Endothelial cell (in vitro differentiated cells): ENCODE measurements around the gene TGIF1. TPM values are rescaled to one million over a fixed set of nuclear protein-coding genes. Genes with fewer than 3 reads are reported as not detected.
A peak's percentile ranks its signal among the peaks of the same experiment; 100 is the strongest.
"Not testable (repeated sequence)": the region's sequence is repeated elsewhere in the genome, so short reads cannot be mapped to it uniquely, and the experiment has no call there.

Experiments
- DNase-seq: peaks from one replicate; pipeline ENCODE4 v3.0.0; 2021; ENCODE audit warnings: low spot score
- H3K27ac Mint-ChIP-seq: one replicate; pipeline ENCODE4 v1.8.0; 2021; ENCODE audit warnings: mixed read lengths, inconsistent platforms; ENCODE audit not compliant: unreplicated experiment
- H3K27me3 Mint-ChIP-seq: one replicate; pipeline ENCODE4 v1.8.0; 2021; ENCODE audit warnings: mild to moderate bottlenecking, moderate library complexity, mixed read lengths, inconsistent platforms; ENCODE audit not compliant: unreplicated experiment
- H3K36me3 Mint-ChIP-seq: one replicate; pipeline ENCODE4 v1.8.0; 2021; ENCODE audit warnings: mild to moderate bottlenecking, low read depth, mixed read lengths, inconsistent platforms; ENCODE audit not compliant: unreplicated experiment
- H3K4me1 Mint-ChIP-seq: one replicate; pipeline ENCODE4 v1.8.0; 2021; ENCODE audit warnings: mild to moderate bottlenecking, mixed read lengths, inconsistent platforms; ENCODE audit not compliant: unreplicated experiment
- H3K4me3 Mint-ChIP-seq: one replicate; pipeline ENCODE4 v1.8.0; 2021; ENCODE audit warnings: mild to moderate bottlenecking, mixed read lengths, inconsistent platforms; ENCODE audit not compliant: unreplicated experiment
- H3K9me3 Mint-ChIP-seq: one replicate; pipeline ENCODE4 v1.8.0; 2021; ENCODE audit warnings: mixed read lengths, inconsistent platforms; ENCODE audit not compliant: unreplicated experiment
- total RNA-seq: library from RNA; stranded (reverse); fragmentation: NEBNext Ultra II Directional; extraction: Animal tissue kit (Norgen Biotek cat#: 25700); gene quantifications from one replicate; pipeline ENCODE4 v1.2.1, GENCODE V29; 2021; ENCODE audit not compliant: unreplicated experiment
- TF ChIP-seq, protein P1 (sequence below): fragments of 200-600 bp; sonication (generic); IDR thresholded peaks from one replicate; pipeline ENCODE4 v1.5.0; 2021; ENCODE audit warnings: antibody characterized with exemption; ENCODE audit not compliant: unreplicated experiment

The TGIF1 gene
- total RNA-seq, 1 donor from 2014 or later: 72.5 TPM

DNA sequence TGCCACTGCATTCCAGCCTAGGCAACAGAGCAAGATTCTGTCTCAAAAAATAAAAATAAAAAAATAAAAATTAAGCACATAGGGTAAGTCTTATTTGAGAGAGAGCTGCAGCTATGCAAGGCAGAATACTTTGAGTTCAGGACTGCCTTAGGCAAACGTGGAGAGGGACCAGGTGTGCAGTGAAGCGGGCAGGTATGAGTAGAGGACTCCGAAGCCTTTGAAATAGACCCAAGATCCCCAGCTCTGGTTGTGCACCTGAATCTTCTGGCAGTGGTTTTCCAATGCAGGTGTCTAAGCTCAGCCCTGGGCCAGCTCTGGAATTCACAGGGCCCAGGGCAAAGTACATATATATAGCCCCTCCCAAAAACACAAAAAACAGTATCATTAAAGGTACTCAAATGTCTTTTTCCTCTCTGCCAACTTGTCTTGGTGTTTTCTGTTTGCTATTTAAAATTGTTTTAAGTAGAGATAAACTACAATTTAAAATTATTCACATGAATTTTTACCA, 21.2 kb downstream of the TGIF1 start:
- no peak for DNase-seq
- Mint-ChIP-seq H3K4me1 (peaks cover 32% of the 10 kb centered on the region), H3K27ac (no peak overlapping the region), H3K27me3 (no peaks in the 10 kb centered on the region), H3K9me3 (peaks cover 3% of the 10 kb centered on the region), H3K36me3 (peaks cover 20% of the 10 kb centered on the region), H3K4me3 (no peak overlapping the region)
- TF ChIP-seq, protein P1, sequence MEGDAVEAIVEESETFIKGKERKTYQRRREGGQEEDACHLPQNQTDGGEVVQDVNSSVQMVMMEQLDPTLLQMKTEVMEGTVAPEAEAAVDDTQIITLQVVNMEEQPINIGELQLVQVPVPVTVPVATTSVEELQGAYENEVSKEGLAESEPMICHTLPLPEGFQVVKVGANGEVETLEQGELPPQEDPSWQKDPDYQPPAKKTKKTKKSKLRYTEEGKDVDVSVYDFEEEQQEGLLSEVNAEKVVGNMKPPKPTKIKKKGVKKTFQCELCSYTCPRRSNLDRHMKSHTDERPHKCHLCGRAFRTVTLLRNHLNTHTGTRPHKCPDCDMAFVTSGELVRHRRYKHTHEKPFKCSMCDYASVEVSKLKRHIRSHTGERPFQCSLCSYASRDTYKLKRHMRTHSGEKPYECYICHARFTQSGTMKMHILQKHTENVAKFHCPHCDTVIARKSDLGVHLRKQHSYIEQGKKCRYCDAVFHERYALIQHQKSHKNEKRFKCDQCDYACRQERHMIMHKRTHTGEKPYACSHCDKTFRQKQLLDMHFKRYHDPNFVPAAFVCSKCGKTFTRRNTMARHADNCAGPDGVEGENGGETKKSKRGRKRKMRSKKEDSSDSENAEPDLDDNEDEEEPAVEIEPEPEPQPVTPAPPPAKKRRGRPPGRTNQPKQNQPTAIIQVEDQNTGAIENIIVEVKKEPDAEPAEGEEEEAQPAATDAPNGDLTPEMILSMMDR: no peak

DNA sequence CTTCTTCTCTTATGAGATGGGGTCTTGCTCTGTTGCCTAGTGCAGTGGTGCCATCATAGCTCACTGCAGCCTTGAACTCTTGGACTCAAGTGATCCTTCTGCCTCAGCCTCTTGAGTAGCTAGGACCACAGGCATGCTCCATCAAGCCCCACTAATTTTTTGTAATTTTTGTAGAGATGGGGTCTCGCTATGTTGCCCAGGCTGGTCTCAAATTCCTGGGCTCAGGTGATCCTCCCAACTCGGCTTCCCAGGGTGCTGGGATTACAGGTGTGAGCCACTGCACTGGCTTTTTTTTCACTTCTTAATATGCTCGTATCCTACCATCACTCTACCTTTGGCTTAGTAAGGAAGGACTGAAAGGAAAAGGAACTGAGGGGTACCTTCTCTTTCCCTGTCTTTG, 22.1 kb downstream of the TGIF1 start:
- peaks cover 20% of the 10 kb centered on the region for H3K36me3 Mint-ChIP-seq
- not testable (repeated sequence) for H3K27me3 Mint-ChIP-seq, H3K9me3 Mint-ChIP-seq, DNase-seq, H3K4me3 Mint-ChIP-seq, H3K27ac Mint-ChIP-seq
- H3K4me1 Mint-ChIP-seq: peaks cover 23% of the 10 kb centered on the region

GRCh38 chr18:3472681-3473544, 22.9 kb downstream of the TGIF1 start:
- no peak for DNase-seq
- Mint-ChIP-seq H3K9me3 (peaks cover 3% of the 10 kb centered on the region), H3K4me3 (no peak overlapping the region), H3K36me3 (peaks cover 20% of the 10 kb centered on the region), H3K4me1 (peaks cover 20% of the 10 kb centered on the region), H3K27me3 (peaks cover 1% of the 10 kb centered on the region), H3K27ac (no peak overlapping the region)
- TF ChIP-seq, protein P1: no peak

DNA sequence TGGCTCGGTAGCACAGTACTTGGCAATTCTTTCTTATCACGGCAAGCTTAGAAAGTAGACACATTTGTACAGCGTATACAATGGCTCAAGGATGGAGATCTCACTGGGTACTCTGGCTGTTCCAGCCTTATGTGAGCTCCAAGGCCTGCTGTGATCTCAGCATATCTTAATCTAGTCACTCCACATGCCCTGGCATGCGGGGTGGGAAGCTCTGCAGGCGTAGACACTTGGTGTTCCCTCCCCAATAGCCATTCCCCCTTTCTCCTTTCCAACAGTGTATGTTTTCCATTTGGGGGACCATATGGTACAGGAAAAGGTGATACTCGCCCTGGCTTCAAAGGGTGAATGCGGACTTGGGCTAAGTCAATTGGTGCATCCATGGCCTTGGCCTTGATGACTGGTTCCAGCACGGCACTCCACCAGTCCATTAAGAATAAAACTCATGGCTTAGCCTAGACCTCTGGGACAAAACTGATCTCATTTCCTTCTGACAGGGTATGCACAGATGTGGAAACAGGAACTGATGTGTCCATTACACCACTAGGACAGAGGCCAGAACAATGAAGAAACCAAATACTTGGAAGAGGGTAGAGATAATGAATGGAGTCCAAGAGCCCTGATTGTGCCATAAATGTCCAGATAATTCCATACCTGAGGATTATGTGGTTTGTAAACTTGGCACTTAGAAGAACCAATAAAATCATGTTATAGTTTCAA, 28.4 kb downstream of the TGIF1 start:
- no peak for DNase-seq
- Mint-ChIP-seq H3K4me3 (peak overlapping the region; percentile 25), H3K4me1 (peaks cover 8% of the 10 kb centered on the region), H3K27me3 (peaks cover 5% of the 10 kb centered on the region), H3K36me3 (peaks cover 22% of the 10 kb centered on the region), H3K9me3 (peaks cover 3% of the 10 kb centered on the region), H3K27ac (peak overlapping the region; percentile 59)
- TF ChIP-seq, protein P1: no peak

GRCh38 chr18:3479978-3480509, 30.1 kb downstream of the TGIF1 start:
- DNase-seq: no peak
- Mint-ChIP-seq H3K36me3 (peaks cover 7% of the 10 kb centered on the region), H3K4me1 (peaks cover 10% of the 10 kb centered on the region), H3K27ac (no peak overlapping the region), H3K9me3 (no peaks in the 10 kb centered on the region), H3K4me3 (no peak overlapping the region), H3K27me3 (peaks cover 5% of the 10 kb centered on the region)
- TF ChIP-seq, protein P1: no peak
